Measurements from ENCODE around the gene GSS. TPM values are rescaled to one million over a fixed set of nuclear protein-coding genes. Genes with fewer than 3 reads are reported as not detected.

The GSS gene
- total and polyA plus RNA-seq, 2 of the 8 experiments (the other 6 are each of a cell fraction or from before 2014, with no cell fraction given): 34.6 to 43.2 TPM

DNA sequence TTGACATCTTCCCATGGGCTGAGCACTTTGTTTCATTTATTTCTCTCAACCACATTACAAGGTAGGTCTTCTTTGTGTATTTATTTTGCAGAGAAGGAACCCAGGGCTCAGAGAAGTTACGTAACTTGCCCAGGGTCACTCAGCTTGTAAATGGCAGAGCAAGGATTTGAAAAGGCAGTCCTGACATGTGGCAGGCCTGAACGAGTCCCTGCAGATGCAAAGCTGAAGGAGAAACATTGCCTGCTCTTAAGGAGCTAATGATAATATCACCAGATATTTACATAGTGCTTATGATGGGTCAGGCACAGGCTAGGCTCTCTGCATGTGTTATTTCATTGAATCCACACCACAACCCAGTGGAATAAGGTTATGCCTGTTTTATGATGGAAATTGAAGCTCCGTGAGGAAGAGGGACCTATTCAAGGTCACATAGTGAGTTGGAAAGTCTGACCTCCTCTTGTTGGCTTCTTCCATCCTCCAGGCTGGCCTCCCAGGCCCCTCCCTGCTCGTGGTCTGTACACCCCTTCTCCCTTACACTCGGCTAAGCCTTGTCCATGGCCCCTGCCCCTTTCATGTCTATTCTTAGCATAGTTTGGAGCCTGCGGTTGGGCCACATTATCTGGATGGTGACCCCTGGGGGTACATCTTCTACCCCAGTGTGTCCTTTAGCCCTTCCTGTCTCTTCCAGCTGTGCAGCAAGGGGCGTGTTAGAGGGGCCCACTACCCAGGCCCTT lies 12.6 kb upstream of the GSS start (continued):
- no peak for TF ChIP-seq NRF1 (IDR thresholded peaks at IDR 0.05; ENCODE audit: low read depth, low read length)

Data from H1 (cell line).